SKM-1 (cell line): Measurements from ENCODE around the gene ZNF343.

Experiments used
- DNase-seq: peaks from one replicate; lab custom pipeline; 2025; ENCODE audit not compliant: unreplicated experiment; lab: John Stamatoyannopoulos, UW

Gene ZNF343

DNA sequence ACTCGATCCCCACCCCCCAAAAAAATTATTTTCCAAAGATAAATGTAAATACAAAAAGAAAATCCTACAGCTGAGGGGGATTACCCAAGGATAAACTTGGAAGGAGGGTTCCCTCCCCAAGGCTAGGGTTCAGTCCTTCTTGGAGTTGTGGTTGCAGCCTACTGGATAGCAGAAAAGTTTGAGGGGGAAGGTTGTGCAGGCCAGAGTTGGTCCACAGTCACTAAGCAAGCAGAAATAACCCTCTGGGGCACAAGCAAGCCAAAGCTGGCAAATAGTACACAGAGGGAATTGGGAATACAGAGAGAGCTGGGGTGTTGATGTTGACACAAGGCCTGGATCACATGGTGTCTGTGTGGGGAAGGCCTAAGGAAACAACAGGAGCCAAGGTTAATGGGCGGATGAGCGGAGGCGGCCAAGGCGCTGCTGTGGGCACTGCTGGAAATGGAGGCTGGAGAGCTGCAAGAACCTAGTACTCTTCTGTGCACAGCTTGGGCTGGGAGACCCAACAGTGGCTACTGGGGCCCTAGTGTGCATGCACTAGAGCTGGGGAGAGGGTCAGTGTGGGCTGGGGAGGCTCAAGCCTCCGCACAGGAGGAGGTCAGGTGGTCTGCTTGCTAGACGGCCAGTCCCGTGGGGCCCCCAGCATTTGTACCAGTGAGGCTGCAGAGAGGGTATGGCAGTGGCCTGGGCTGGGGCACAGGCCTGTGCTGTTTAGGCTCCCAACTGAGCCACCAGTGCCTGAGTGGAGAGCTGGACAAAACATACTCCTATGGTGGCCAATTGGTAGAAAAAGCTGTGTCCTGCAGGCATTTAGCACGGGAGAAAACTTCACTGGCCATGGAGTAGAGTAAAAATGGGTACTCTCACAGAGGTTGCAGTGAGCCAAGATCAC lies 32.6 kb downstream of the ZNF343 start:
- no peak for DNase-seq

DNA sequence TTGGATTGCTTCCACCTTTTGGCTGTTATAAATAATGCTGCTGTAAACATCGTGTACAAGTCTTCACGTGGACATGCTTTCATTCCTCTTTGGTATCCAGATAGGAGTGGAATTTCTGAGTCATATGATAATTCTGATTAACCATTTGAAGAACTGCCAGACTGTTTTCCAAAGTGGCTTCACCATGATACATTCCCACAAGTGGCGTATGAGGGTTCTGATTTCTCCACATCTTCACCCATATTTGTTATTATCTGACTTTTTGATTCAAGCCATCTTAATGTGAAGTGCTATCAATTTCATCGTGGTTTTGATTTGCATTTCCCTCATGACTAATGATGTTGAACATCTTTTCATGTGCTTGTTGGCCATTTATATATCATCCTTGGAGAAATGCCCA lies 35.2 kb downstream of the ZNF343 start:
- no peak for DNase-seq

DNA sequence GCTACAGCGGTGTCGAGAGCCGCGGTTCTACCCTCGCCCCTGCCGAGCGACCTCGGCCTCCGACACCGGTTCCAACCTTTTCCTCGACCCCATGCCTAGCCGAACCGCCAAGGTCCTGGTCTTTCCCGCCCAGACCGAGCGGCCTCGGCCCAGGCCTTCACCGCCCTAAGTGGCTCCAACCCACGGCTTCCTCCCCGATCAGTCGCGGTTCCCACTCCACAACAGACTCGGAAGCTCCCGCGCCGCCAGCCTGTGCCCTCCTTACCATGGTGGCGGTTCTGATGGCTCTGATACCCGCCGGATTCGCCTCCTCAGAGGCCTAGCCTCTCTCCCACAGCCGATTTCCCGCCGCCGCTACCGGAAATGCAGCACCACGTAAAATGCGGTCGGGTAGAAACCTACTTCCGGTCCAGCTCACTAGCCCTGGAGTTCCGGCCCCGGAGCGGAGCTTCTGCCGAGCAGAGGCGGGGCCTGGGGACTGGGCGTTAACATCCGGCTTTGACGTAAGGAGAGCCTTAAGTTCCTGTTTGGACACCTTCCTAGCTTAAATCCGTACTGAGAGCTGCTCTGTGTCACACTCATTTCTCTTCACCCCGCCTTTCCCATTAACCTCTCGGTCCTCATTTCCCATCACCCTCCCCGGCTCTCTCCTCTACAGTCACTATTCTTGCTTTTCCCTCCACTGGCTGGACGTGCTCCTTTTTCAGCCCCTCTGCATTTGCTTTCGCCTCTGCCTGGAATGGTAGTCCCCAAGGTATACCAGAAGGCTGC lies 38.1 kb downstream of the ZNF343 start, which contains the start of gene SNRPB:
Gene SNRPB (minus strand): TSS at position 367 of the 771 bp plus-strand sequence. CDS start 99 bp downstream, at position 268.
- DNase-seq = peak; percentile 84

DNA sequence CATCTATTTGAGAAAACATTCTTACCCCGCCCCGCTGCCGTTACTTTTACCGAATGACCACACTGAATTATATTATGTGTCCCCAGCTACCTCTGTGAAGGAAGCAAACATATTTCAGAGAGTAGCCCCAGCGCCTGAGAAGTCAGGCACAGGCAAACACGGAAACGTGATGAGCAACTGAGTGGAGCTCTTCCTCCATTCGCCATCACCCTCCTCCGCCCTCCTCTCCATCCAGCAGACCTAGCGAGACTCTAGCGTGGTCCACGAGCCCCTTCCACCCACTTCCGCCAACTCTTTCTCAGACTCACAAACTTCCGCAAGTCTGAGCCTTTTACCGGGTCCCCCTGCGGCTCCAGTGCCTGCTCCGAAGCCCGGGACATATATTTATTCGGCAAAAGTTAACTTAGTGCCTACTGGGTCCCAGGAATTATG lies 38.7 kb downstream of the ZNF343 start:
- DNase-seq = no peak

DNA sequence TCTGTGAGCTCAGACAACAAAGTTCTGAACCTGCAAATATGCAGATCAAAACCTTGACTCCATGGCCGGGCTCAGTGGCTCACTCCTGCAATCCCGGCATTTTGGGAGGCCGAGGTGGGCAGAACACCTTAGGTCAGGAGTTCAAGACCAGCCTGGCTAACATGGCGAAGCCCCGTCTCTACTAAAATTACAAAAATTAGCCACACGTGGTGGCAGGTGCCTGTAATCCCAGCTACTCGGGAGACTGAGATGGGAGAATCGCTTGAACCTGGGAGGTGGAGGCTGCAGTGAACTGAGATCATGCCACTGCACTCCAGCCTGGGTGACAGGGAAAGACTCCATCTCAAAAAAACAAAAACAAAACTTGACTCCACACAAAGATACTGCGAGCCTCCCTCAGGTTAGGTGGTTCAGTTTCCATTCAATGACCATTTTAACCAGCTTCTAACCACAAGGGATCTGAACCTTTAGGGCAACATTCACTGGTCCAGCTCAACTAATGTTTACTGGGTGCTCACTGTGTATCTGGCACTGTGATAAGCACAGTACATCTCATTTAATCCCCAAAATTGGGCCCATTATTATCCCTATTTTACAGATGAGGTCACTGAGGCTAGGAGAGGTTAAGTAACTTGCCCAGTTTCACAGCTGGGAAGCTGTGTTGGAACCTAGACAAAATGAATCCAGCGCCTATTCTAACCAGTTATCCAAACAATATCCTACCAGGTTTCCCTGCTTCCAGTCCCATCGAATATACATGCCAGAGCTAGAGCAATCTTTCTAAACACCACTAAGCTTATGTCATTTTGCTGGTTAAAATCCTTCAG lies 39.9 kb downstream of the ZNF343 start:
- no peak for DNase-seq

DNA sequence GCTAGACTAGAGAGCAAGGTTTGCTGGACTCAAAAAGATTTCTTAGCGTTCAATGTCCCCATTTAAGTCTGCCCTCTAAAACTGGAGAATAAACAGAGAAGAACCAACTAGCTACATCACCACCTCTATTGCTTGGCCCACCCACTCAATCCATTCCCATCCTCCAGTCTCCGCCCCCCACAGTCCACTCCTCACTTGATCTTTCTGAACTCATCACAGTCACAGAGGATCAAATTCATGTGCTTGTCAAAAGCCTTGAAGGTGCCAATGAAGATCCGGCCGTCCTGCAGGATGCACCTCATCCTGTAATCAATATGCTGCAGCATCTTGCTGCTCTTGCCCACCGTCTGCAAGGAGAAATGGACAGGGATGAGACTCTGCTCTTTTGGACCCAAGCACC lies 41.3 kb downstream of the ZNF343 start:
- DNase-seq = no peak

DNA sequence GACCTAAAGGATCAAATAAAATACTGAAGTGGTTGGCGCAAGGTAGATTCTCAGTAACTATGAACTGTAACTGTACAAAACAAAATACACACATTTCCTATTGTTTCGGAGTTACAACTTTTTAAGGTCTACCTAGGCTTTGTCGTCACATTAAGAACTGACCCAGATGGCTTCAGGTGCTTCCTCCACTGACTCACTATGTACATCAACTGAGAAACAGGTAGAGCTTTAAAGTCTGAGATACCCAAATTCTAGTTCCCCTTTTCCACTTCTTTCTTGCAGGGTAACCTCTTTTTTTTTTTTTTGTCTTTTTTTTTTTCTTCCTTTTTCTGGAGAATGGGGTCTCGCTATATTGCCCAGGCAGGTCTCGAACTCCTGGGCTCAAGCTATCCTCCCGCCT lies 43.6 kb downstream of the ZNF343 start:
- DNase-seq = no peak

DNA sequence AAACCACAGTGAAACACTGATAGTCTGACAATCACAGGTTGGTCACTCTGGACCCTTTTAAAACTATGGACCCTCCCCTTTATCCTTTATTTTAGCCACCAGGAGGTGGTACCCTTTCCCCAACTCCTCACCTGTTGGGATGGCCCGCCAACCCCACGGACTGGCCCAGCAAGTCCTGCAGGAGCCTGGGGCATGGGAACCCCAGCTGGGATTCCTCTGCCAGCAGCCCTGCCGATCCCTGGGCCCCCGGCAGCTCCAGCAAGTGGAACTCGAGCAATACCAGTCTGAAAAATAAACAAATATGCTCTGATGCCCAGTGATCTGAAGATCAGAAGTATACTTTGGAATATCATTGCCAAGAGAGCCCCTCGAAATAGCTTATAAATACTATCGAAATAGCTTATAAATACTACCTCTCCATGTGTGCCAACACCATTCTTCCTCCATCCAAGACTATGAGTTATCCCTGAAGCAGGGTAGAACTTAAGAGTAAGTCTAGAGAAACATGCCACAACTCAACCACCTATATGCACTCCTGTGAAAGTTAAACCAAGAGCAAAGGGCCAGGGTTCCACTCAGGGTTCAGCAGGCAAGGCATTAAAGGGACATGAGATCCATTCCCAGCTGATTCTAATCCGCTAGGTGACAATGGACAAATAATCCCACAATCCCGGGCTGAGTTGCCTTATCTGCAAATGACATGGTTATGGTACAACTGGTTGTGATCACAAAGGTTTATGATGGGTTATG lies 44.9 kb downstream of the ZNF343 start:
- no peak for DNase-seq

DNA sequence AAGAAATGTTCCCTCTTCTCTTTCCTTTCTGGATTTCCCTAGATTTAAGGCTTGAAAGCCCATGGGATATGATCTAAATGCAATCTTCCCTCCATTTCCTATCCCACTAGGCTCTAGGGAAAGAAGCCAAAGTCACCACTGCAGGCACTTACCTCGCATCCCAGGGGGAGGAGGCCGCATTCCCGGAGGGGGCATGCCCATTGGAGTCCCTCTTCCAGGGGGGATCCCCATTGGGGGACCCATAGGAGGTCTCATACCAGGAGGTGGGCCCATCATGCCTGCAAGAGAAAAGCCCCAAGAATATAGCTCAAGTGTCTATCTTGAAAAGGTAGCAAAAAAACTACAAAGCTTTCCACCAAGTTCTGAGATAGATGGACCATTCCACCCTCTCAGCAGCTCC lies 46.2 kb downstream of the ZNF343 start:
- DNase-seq = no peak

DNA sequence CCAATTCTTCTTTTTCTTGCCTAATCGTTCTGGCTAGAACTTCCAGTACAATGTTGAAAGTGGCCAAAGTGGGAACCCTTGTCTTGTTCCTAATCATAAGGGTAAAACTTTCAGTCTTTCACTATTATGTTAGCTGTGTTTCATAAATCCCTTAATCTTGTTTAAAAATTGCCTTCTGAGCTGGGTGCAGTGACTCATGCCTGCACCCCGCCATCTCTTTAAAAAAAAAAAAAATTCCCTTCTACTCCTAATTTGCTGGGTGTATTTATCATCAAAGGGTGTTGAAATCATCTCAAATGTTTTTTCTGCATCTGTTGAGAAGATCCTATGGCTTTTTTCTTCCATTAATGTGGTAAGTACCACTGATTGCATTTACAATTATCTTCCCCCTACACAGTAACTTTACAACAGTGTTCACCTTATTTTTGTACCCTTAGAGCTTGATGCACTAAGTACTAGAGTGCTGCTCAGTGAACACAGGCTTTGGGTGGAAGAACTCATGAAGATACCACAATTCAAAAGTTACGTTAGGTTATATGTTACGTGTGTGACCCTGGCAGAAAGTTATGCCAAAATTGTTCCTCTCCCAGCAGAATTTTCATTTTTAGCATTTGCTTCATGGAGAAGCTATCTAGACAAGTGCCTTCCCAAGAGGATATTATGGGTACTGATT lies 47.8 kb downstream of the ZNF343 start:
- no peak for DNase-seq

DNA sequence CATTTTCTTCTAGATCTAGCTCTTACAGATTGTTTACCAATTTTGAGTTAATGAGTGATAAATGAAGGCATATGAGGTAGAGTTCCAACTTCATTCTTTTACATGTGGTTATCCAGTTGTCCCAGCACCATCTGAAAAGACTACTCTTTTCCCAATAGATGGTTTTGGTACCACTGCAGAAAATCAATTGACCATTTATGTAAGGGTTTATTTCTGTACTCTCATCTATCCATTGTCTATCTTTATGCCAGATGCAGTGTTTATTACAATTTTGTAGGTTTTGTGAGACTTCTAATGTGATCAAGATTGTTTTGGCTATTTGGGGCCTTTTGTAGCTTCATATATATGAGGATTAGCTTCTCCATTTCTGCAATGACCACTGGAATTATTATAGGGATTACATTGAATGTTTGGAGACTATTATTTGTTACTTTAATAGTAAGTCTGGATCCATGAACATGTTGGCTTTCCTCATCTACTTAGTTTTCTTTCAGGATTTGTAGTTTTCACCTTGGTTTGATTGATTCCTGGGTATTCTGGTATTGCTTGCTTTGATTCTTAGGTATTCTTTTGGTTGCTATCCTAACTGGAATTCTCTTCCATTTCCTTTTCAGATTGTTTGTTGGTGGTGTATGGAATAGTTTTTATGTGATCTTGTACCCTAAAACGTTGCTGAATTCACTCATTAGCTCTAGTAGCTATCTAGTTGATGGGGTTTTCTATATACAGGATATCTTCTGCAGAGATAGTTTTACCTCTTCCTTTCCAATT lies 48.5 kb downstream of the ZNF343 start:
- no peak for DNase-seq

DNA sequence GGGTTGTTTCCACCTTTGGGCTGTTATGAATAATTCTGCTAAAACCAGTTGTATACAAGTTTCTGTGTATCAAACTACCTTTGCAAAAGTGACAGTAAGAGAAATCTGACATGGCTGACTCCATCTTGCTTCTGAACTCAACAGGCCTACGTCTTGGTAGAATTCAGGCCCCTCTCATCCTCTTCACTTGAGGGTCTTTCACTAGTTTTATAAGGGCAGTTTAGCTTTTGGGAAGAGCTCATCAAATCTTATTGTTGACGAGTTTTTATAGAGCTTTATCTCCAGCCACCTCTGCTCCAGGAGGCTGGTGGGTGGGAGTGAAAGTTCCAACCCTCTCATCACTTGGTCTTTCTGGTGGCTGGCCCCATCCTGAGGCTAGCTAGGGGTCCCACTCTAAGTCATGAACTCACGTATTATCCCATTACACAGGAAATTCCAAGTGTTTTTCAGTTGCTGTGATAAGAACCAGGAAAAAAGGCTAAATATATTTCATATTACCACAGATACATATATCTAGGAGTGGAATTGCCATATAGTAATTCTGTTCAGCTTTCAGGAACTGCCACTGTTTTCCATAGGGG lies 49.7 kb downstream of the ZNF343 start:
- no peak for DNase-seq

DNA sequence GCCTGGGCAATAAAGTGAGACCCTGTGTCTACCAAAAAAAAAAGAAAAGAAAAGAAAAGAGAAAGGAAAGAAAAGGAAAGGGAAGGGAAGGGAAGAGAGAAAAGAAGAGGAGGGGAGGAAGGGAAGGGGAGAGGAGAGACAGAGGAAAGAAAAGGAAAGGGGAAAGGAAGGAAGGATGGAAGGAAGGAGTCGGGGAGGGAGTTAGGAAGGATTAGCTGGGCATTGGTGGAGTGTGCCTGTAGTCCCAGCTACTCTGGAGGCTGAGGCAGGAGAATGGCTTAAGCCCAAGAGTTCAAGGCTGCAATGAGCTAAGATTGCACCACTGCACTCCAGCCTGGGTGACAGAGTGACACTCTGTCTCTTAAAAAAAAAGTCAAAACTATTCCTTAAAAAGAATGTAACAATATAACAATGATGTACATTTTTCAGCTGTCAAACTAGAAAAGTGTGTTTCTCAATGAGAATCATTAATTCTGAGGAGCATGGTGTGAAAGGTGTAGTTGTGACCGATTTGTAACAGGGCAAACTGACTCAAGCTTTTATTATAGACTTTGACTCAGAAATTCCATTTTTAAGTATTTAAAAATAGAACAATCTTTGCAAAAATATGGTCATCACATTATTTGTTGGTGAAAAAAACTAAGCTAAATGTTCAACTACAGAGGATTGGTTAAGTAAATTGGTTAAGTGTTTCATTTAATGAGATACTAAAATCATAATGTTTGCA lies 52.8 kb downstream of the ZNF343 start:
- no peak for DNase-seq

DNA sequence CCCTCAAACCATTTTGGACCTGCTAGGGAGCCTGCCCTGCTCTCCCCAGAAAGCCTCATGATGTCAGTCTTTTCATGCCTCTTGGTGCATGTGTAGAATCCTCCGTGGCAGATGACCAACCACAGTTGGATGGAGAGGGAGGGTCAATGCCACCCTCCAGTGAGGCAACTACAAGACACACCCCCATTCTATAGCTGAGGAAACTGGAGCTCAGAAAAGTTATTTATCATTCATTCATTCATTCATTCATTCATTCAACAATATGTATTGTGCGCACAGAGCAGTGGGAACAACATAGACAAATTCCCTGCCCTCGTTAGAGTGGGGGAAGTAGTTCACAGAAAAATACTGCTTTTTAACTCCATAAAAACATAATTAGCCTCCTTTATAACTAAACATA lies 54.9 kb downstream of the ZNF343 start:
- no peak for DNase-seq

DNA sequence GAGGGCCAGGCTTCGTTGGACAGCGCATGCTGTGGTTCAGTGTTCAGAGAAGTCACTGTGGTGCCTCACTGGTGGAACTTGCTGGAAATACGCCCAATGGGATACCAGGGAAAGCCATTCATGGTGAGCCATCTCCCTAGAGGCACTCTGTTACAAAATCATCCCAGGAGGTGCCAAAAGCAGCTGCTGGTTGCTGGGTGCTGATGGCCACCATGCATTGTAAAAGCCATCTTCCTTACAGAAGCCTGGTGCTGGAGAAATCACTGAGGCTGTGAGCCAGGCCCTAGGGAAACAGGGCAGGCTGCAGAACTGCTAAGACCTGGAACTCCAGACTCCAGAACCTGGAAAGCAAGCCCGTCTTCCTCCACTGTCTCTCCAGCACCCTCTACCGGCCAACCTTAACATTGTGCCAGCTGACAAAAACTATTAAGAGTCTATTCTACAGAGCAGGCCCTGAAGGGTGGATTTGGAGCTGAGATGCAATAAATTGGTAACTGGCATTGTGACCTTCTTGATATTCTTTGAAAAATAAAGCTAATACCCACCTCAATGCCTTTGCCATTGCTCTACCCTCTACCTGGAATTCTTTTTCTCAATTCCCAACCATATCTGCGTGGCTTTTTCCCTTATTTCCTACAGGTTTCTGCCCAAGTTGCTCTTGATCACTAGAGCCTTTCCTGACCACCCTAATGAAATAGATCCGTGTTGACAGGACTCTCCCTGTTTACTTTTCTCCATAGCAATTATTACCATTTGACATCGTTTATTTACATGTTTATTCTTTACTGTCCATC lies 56.6 kb downstream of the ZNF343 start:
- peak; percentile 44 for DNase-seq

DNA sequence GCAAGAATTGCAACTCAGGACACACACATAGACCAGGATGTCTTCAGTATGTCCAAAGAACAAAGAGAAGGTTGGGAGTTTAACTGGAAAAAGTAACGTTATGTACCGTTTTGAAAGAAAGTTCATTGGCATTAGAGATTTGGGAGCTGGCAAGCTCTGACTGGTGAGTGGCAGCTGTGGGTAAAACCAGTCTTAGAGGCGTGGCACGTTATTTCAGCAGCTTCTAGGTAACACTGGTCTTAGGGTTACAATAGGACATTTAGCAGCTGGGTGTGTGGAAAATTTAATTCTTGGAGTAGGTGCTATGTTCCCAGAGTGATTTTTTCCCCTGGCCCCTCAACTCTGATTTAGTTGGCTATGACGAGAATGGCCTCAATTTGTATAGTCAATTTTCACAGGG lies 57.3 kb downstream of the ZNF343 start:
- no peak for DNase-seq

DNA sequence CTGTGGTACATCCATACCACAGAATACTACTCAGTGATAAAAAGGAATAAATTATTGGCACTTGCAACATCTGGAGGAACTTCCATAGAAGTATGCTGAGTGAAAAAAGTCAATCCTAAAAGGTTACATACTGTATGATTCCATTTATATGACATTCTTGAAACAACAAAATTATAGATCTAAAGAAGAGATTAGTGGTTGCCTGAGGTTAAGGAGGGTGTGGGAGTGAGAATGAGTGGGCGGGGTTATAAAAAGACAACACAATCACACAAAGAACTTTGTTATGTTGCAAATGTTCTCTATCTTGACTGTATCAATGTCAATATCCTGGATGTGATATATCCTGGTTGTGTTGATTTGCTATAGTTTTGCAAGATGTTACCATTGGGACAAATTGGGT lies 59.3 kb downstream of the ZNF343 start:
- DNase-seq = no peak
